GM12891 (cell line): ENCODE measurements around the gene DNM3.

ENCODE experiments used
- DNase-seq: peaks from one replicate; pipeline ENCODE4 v3.0.0; 2011; ENCODE audit warnings: low spot score; ENCODE audit not compliant: insufficient read length
- FAIRE-seq: peaks from 2 replicates; lab custom pipeline; 2011; peaks lifted over from hg19 to GRCh38; lab: Jason Lieb, UNC
- PAX5 ChIP-seq: IDR thresholded peaks from 2 replicates; pipeline ENCODE4 v1.6.1; 2011; ENCODE audit warnings: low read length, moderate library complexity, mild to moderate bottlenecking; ENCODE audit not compliant: insufficient read depth, severe bottlenecking
- POLR2A ChIP-seq: IDR thresholded peaks from 2 replicates; pipeline ENCODE4 v1.6.1; 2011; ENCODE audit warnings: low read depth, low read length, control low read depth
- POLR2AphosphoS5 ChIP-seq: IDR thresholded peaks from 2 replicates; pipeline ENCODE4 v1.6.1; 2011; ENCODE audit warnings: low read depth, low read length, control low read depth
- POU2F2 ChIP-seq: IDR thresholded peaks from 2 replicates; pipeline ENCODE4 v1.6.1; 2011; ENCODE audit warnings: low read depth, mild to moderate bottlenecking, control low read depth, low read length, moderate library complexity
- SPI1 ChIP-seq: IDR thresholded peaks from 2 replicates; pipeline ENCODE4 v1.6.1; 2011; ENCODE audit warnings: low read depth, low read length, control low read depth
- TAF1 ChIP-seq: IDR thresholded peaks from 2 replicates; pipeline ENCODE4 v1.6.1; 2011; ENCODE audit warnings: low read depth, low read length, control low read depth

Gene DNM3

DNA sequence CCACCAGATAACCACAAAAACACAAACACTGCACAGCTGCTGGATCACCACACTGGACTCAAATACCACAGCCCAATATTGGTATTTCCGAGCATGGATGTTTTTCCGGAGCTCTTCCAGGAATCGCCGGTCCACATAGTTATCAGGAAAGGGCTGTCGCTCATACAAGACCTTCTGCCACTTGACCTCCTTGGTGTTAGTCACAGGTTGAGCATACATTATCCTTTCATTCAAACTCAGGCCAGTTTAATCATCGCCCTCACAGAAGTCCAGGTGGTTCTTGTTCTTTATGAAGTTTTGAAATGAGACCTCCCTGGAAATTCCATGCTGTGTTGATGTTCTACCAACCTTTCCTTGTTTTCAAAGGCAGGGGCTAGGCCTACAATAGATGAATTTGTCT lies 601.1 kb downstream of the DNM3 start:
- DNase-seq (no peak), FAIRE-seq (no peak)
- TF ChIP-seq TAF1, result no peak
- no peak for TF ChIP-seq POU2F2
- TF ChIP-seq POLR2AphosphoS5, result no peak

DNA sequence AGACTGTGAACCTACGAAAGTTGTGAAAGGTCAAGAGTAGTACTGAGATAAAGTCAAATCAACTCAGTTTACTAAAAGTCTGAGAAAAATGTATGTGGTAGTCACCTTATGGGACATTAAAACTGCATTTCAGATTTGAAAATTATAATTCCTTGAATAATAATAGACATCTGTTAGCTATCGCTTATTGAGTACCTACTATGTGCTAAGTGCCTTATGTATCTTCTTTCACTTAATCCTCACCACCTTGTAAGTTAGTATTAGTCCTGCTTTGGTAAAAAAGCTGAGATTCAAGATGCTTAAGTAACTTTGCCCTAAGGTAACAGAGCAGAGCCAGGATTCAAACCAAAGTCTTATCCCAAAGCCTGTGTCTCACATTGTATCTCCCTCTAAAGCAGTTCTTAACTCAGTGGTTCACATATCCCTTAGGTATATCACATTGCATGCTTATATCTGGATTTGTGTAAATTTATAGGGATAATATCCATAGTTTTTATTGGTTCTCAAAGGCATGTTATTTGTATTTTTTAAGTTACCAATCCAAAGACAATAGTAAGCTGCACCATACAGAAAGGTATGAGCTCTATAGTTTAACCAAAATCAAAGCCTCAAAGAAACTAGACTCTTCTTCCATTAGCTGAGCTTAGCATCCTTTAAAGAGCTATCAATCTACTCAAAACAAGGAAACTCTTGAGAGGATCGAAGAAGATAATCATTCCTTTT lies 601.7 kb downstream of the DNM3 start:
- TF ChIP-seq POU2F2 (no peak), TAF1 (no peak), POLR2A (no peak), POLR2AphosphoS5 (no peak), PAX5 (no peak), SPI1 (no peak)
- FAIRE-seq (peak; percentile 23), DNase-seq (no peak)

DNA sequence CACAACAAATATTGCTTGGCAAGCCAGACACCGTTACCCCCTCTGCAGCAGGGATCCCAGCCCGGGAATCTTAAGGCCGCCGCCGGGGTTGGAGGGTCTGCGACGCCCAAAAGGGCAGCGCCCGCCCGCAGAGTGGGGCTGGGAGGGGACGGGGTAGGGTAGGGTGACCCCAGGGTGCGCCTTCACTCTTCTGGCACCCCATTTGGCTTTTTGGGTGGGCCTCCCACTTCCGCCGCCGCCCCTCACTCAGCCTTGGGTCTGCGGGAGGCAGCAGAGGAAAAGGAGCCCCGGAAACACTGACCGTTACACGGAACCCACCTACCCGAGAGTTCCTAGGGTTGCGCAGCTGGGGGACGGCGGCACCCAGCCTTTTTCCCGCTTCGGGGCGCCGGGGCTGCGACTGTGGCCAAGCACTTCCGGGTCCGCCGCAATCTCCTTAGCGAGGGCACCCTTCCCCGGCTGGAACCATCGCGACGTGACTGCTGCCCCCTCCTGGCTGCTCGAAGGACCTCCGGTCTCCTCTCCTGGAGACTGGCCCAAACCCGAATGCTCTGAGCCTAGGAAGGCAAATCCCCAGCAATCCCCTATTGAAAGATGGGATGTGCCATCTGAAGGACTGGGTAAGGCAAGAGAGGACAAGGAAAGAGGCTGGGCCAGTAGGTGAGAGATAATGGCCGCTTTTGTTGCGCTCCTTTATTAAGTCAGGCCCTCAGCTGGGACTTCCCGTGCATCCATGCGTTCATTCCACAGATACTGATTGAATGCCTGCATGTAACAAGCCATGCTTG lies 602.6 kb downstream of the DNM3 start, which contains the start of gene PIGC:
Gene PIGC, minus strand, starts transcription at position 404 of the 788 bp plus-strand sequence. CDS start 1,447 bp downstream, outside the sequence.
- peak; percentile 97 for FAIRE-seq
- no peak for TF ChIP-seq PAX5
- TF ChIP-seq TAF1, result peak; percentile 79
- TF ChIP-seq SPI1, result peak; percentile 33; the same call in 1 of the 2 replicates
- peak; percentile 55; the same call in 1 of the 2 replicates for TF ChIP-seq POU2F2
- TF ChIP-seq POLR2AphosphoS5, result peak; percentile 69
- peak; percentile 59 for TF ChIP-seq POLR2A

DNA sequence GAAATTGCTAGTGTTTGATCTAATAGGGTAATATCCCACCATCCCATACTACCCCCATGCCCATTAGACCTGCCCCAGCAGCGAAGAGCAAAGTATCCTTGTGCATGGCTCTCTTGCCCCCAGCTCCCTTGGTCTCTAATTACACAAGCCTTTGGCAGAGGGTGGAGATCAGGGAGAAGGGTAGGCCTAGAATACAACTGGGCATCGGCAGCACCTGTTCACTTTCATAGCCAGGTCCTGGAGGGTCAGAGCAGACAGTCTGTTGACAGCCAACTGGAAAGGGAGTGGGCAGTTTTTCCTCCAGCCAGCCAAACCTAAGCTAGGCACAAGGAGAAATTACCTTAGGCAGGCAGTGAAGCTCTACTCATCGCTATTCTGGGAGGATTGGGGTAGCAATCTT lies 605.2 kb downstream of the DNM3 start:
- DNase-seq (no peak), FAIRE-seq (no peak)
- TF ChIP-seq POLR2A, result no peak
- no peak for TF ChIP-seq POLR2AphosphoS5
- no peak for TF ChIP-seq SPI1
- TF ChIP-seq TAF1, result no peak
- no peak for TF ChIP-seq PAX5
- TF ChIP-seq POU2F2, result no peak

More for the DNA sequence above, 602.6 kb downstream of the DNM3 start, which contains the start of gene PIGC:
- peak; percentile 86 for DNase-seq

DNA sequence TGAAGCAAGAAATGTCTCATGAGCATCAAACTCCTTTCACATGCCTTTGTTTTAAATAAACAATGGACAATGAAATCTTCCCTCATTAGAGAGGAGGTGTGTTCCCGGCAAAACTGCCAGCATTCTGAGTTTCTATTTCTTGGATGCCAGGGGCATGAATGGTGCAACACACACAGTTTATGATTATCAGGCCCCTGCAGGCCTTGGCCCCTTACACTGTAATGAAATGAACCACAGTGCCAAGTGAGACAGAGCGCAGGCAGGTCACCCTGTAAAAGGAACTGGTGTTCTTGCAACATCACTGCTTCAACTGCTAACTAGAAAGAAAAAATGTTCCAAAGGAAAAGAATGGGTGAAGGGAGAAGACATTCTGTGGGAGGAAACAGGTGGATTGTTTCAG lies 606.3 kb downstream of the DNM3 start:
- no peak for TF ChIP-seq TAF1
- no peak for TF ChIP-seq SPI1
- TF ChIP-seq PAX5, result no peak
- FAIRE-seq (no peak), DNase-seq (no peak)

DNA sequence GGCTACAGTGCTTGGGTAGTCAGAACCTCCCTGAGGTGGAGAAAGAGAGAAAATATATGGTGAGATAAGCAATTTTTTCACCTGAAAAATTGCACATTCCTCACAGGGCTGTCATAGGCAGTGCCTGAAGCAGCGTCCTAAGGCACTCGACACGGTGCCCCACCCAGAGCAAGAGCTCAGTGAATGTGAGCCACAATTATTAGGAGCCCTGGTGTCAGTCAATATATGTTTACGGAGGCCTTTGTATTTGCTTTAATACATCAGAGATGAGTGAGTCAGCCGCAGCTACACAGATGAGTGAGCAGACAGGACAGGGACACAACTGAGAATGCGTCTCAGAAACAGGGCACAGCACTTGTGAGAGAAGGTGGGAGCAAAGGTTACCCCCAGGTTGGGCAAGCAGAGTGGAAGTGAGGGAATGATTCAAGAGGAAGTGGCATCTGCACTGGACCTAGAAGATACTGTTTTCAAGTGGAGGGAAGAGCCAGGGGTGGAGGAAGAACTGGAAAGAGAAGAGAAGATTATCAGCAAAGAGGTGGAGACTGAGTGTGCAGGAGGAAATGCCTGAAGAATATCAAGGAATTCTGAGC lies 607.8 kb downstream of the DNM3 start:
- DNase-seq (no peak), FAIRE-seq (no peak)
- no peak for TF ChIP-seq POLR2A
- TF ChIP-seq PAX5, result no peak
- no peak for TF ChIP-seq POLR2AphosphoS5
- TF ChIP-seq TAF1, result no peak
- no peak for TF ChIP-seq SPI1
- TF ChIP-seq POU2F2, result no peak

DNA sequence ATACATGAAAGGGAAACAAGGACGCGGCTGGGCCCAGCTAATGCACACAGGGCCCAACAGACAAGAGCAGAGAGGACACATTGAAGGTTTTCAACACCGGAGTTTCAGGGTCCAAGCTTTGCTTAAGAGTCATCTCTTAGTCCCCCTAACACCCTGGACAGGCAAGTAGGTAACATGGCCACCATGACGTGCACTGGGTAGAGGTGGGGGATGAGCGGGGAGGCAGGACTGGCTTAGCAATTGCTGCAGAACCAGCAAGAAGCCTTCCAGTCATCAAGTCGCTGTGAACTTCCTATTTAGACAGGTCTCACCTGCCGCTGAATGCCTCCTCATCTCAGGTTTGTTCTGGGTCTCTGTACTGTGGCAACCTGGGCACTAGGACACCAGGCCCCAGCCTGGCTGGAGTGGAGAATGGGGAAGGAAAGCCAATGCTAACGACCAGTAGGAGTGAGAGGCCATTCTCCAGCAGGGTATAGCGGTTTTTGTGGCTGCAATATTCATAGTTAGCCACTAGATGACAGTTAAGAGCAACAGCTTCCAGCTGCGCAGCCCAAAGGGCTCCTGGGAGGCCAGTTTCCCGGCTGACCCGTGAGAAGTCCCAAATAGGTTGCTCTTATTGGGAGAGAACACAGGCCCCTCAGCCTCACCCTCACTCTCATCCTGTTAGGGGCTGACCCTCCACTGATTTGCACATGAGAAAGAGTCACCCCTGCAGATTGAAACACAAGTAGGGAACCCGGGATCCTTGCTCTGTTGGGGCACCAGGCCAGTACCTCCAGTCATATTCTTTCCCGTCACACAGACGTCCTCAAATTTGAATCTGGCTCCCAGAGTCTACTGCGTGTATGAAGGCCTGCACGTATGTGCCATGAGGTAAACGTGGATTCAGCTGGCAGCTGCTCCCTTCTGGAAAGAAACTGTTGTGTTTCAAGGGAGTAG lies 608.6 kb downstream of the DNM3 start:
- TF ChIP-seq PAX5, result no peak
- no peak for TF ChIP-seq TAF1
- TF ChIP-seq SPI1, result no peak
- TF ChIP-seq POLR2AphosphoS5, result no peak
- no peak for TF ChIP-seq POU2F2
- TF ChIP-seq POLR2A, result no peak
- FAIRE-seq (peak; percentile 80), DNase-seq (peak; percentile 28)

DNA sequence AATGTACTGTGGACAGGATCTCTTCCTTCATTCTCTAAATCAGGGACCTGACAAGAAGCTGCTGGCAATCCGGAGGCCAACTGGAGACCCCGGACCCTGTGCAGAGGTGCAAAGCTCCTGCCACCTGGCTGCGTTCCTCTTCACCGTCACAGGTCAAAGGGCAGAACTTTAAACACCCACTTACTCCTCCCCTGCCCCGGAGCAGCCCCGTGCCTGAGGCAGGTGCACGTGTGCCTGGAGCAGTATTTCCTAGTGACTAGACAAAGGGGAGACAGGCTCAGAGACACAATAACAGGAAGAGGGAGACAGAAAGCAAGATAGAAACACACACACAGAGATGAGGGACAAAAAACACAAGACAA lies 609.2 kb downstream of the DNM3 start:
- TF ChIP-seq PAX5 (no peak), POLR2AphosphoS5 (no peak), POU2F2 (no peak), POLR2A (no peak), TAF1 (no peak), SPI1 (no peak)
- no peak for FAIRE-seq
- DNase-seq, result no peak
